Measurements from ENCODE around the gene ISOC2. TPM values are rescaled to one million over a fixed set of nuclear protein-coding genes. Genes with fewer than 3 reads are reported as not detected.

The ISOC2 gene
- total RNA-seq, 2 experiments from 2014 or later: 35.7 to 37.5 TPM

DNA sequence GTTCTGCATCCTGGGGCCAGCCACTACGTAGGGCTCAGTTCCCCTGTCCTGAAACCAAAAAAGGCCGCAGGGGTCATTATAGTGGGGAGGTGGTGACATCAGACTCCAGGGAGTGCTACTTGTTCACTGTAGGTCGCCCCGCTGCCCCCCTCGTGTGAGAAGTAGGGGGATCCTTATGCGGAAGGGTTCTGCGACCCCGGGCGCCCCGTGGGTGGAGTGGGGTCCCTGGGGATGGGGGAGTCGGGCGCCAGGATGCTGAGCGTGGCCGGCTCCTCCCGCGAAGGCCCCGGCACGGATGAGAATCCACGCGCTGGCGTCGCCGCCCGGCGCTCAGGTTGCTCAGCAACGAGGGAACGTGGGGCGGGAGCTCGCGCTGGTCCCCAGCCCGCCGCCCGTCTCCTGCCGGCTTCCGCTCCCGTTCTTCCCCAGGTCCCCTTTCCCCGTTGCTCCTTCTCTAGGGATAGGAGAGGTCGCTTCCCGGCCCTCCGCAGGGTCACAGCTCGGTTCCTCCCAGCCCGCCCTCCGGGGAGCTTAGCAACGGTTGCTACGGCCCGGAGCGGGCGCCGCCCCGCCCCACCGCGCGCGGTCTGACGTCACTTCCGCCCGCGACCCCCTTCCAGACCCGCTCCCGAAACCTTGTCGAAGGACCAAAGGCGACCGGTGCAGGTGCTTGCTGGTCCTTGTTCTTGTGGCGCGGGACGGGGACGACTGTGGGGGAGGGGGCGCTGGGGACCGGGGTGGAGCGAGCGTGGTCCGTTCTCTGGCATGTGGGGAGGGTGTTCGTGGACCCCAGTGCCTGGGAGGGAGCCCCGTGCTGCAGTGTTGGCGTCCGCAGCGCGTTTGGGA lies 23.4 kb upstream of the ISOC2 start, which contains the start of gene NAT14:
NAT14 (plus strand) TSS at position 596 of the 846 bp plus-strand sequence. CDS start 521 bp downstream, outside the sequence.
- DNase-seq: peak; percentile 80
- peak within 1 kb of the TSS; percentile 82 for H3K27ac Mint-ChIP-seq
- no peaks in the 10 kb centered on the region for H3K27me3 Mint-ChIP-seq
- H3K36me3 Mint-ChIP-seq: no peaks in the 10 kb centered on the region
- H3K4me1 Mint-ChIP-seq: peaks cover 21% of the 10 kb centered on the region
- H3K9me3 Mint-ChIP-seq: no peaks in the 10 kb centered on the region
- peak within 1 kb of the TSS; percentile 84 for H3K4me3 Mint-ChIP-seq

DNA sequence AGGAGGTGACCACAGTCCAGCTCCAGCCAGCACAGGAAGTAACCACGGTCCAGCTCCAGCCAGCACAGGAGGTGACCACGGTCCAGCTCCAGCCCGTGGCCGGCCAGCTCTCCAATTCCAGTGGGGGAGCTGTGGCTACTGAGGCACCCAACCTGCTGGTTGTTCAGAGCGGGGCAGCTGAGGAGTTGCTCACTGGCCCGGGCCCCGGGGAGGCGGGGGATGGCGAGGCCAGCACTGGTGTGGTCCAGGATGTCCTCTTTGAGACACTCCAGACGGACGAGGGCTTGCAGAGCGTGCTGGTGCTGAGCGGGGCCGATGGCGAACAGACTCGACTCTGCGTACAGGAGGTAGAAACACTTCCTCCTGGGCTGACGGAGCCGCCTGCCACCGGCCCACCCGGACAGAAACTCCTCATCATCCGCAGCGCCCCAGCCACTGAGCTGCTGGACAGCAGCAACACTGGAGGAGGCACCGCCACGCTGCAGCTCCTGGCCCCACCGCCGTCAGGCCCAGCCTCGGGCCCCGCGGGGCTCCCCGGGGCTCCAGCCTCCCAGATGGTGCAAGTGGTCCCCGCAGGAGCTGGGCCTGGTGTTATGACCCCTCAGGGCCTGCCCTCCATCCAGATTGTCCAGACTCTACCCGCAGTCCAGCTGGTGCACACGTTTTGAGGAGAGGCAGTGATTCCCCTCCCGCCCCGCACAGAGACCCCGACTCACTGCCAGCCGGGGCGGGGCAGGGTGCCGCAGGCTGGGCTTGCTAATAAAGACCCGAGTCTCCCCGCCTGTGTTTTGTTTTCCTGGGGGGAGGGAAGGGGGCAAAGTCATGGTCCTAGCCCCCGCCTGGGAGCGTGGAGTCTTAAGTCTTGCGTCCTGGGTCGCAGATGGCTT lies 22.5 kb upstream of the ISOC2 start:
- H3K27ac Mint-ChIP-seq: no peak overlapping the region
- peaks cover 27% of the 10 kb centered on the region for H3K4me1 Mint-ChIP-seq
- peak overlapping the region; percentile 61 for H3K4me3 Mint-ChIP-seq
- H3K27me3 Mint-ChIP-seq: no peaks in the 10 kb centered on the region
- no peaks in the 10 kb centered on the region for H3K9me3 Mint-ChIP-seq
- DNase-seq: no peak
- H3K36me3 Mint-ChIP-seq: no peaks in the 10 kb centered on the region

DNA sequence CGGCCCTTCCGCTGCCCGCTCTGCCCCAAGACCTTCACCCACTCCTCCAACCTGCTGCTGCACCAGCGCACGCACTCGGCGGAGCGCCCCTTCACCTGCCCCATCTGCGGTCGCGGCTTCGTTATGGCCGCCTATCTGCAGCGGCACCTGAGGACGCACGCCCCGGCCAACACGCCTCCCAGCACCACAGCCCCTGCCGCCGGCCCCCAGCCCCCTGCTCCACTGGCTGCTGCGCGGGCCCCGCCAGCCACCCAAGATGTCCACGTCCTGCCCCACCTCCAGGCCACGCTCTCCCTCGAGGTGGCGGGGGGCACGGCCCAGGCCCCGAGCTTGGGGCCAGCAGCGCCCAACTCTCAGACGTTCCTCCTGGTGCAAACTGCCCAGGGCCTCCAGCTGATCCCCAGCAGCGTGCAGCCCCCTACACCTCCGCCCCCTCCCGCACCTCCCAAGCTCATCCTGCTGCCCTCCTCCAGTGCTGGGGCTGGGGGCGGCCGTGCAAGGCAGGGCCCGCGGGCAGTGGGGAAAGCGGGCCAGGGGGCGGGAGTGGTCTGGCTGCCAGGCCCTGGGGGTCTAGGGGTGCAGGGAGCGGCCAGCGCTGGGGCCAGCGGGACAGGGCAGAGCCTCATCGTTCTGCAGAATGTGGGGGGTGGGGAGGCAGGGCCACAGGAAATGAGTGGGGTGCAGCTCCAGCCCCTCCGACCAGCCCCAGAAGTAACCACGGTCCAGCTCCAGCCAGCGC lies 21.7 kb upstream of the ISOC2 start:
- Mint-ChIP-seq H3K4me1 (peaks cover 34% of the 10 kb centered on the region), H3K4me3 (no peak overlapping the region), H3K9me3 (no peaks in the 10 kb centered on the region), H3K27me3 (no peaks in the 10 kb centered on the region), H3K36me3 (peaks cover 2% of the 10 kb centered on the region), H3K27ac (no peak overlapping the region)
- no peak for DNase-seq

DNA sequence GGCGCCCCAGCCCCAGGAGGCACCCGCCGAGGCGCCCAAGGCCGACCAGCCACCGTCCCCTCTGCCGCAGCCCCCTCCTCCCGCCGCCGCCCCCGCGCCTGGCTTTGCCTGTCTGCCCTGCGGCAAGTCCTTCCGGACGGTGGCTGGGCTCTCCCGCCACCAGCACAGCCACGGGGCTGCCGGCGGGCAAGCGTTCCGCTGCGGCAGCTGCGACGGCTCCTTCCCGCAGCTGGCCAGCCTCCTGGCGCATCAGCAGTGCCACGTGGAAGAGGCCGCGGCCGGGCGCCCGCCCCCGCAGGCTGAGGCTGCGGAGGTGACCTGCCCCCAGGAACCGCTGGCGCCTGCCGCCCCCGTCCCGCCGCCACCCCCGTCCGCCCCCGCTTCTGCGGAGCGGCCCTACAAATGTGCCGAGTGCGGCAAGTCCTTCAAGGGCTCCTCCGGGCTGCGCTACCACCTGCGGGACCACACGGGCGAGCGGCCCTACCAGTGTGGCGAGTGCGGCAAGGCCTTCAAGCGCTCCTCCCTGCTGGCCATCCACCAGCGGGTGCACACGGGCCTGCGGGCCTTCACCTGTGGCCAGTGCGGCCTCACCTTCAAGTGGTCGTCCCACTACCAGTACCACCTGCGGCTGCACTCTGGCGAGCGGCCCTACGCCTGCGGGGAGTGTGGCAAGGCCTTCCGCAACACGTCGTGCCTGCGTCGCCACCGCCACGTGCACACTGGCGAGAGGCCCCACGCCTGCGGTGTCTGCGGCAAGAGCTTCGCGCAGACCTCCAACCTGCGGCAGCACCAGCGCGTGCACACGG lies 20.9 kb upstream of the ISOC2 start:
- no peaks in the 10 kb centered on the region for H3K27me3 Mint-ChIP-seq
- DNase-seq: no peak
- peaks cover 35% of the 10 kb centered on the region for H3K4me1 Mint-ChIP-seq
- H3K4me3 Mint-ChIP-seq: no peak overlapping the region
- peaks cover 2% of the 10 kb centered on the region for H3K36me3 Mint-ChIP-seq
- no peak overlapping the region for H3K27ac Mint-ChIP-seq
- H3K9me3 Mint-ChIP-seq: no peaks in the 10 kb centered on the region

DNA sequence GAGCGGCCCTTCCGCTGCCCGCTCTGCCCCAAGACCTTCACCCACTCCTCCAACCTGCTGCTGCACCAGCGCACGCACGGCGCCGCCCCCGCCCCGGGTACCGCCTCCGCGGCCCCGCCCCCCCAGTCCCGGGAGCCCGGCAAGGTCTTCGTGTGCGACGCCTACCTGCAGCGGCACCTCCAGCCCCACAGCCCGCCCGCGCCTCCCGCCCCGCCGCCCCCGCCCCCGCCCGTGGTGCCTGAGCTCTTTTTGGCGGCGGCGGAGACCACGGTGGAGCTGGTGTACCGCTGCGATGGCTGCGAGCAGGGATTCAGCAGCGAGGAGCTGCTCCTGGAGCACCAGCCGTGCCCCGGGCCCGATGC lies 20.3 kb upstream of the ISOC2 start:
- no peak for DNase-seq
- Mint-ChIP-seq H3K4me3 (no peak overlapping the region), H3K4me1 (peaks cover 31% of the 10 kb centered on the region), H3K27ac (no peak overlapping the region), H3K27me3 (no peaks in the 10 kb centered on the region), H3K9me3 (no peaks in the 10 kb centered on the region), H3K36me3 (peaks cover 2% of the 10 kb centered on the region)

DNA sequence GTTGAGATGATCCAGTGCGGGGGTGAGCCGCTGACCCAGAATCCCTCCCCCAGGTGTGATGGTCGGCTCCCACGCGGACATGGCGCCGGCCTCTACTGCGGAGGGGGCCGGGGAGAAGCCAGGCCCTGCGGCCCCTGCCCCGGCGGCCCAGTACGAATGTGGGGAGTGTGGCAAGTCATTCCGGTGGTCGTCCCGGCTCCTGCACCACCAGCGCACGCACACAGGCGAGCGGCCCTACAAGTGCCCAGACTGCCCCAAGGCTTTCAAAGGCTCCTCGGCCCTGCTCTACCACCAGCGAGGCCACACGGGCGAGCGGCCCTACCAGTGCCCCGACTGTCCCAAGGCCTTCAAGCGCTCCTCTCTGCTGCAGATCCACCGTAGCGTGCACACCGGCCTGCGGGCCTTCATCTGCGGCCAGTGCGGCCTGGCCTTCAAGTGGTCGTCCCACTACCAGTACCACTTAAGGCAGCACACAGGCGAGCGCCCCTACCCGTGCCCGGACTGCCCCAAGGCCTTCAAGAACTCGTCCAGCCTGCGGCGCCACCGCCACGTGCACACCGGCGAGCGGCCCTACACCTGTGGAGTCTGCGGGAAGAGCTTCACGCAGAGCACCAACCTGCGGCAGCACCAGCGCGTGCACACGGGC lies 19.8 kb upstream of the ISOC2 start:
- Mint-ChIP-seq H3K4me3 (no peak overlapping the region), H3K36me3 (peaks cover 2% of the 10 kb centered on the region), H3K9me3 (no peaks in the 10 kb centered on the region), H3K27me3 (no peaks in the 10 kb centered on the region), H3K4me1 (peaks cover 31% of the 10 kb centered on the region), H3K27ac (no peak overlapping the region)
- DNase-seq: no peak

DNA sequence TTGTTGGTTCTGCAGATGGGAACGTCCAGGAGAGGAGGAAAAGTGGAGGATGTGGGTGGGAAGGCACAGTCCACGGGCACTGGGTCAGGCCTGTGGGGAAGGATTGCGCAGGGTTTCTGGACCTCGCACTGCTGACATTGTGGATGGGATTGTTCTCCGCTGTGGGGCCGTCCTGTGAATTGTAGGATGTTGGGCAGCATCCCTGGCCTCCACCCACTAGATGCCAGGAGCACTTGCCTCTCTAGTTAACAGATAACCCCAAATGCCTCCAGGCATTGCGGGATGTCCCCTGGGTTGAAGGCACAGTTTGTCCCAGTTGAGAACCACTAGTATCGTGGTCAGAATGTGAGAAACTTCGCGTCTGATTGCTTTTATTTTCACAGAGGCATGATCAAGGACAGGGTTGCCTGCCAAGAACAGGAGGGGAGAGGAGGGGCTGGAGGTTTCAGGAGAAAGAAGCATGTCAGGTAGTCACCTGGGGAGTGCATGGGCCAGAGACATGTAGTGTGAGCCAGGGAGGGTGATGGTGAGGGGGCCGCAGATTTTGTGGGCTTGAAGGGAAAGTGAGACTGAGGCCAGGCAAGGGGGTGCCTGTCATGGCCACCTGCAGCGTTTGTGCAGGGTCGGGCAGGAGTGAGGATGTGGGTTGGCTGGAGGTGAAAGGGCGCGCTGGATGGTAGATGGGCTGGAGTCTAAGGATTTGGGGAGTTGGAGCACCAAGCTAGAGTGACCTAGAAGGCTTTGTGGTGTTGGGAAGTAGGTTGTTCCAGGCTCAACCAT lies 18.2 kb upstream of the ISOC2 start:
- Mint-ChIP-seq H3K36me3 (peaks cover 2% of the 10 kb centered on the region), H3K4me1 (peaks cover 33% of the 10 kb centered on the region), H3K9me3 (no peaks in the 10 kb centered on the region), H3K4me3 (no peak overlapping the region), H3K27me3 (no peaks in the 10 kb centered on the region), H3K27ac (no peak overlapping the region)
- no peak for DNase-seq

DNA sequence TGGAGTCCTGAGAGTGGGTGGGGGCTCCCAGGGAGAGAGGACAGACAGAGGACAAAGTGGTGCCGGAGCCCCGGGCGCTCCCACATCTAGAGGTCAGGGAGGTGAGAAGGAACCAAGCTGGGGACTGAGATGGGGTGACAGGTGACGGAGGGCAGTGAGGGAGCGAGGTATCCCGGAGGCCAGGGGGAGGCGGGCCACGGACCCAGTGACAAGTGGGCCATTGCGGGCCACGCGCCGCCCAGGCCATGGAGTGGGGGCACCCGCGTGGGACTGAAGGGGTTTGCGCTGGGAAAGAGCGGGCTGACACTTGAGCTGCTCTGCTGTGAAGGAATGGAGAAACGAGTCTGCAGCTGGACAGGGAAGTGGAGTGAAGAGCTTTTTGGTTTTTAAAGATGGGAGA lies 17.6 kb upstream of the ISOC2 start:
- Mint-ChIP-seq H3K36me3 (peaks cover 2% of the 10 kb centered on the region), H3K27me3 (no peaks in the 10 kb centered on the region), H3K27ac (no peak overlapping the region), H3K4me1 (peaks cover 33% of the 10 kb centered on the region), H3K9me3 (no peaks in the 10 kb centered on the region), H3K4me3 (no peak overlapping the region)
- DNase-seq: no peak

DNA sequence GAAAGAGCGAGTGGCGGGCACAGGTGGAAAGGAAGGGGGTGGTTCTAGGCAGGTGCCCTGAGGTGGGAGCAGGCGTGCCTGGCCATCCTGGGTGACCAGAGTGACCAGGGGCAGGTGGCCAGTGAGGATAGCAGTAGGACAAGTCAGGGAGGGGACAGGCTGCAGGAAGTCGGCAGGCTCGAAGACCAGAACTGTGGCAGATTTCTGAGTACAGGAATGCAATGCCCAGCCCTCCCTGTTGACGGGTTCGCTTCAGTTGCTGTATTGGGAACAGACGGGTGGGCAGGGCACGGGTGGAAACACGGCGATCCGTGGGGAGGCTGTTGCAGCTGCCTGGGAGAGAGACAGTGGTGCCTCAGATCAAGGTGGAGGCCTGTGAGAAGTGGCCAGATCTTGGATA lies 16.9 kb upstream of the ISOC2 start:
- DNase-seq: no peak
- Mint-ChIP-seq H3K4me1 (peaks cover 33% of the 10 kb centered on the region), H3K27ac (no peak overlapping the region), H3K9me3 (no peaks in the 10 kb centered on the region), H3K27me3 (no peaks in the 10 kb centered on the region), H3K4me3 (peak overlapping the region; percentile 89), H3K36me3 (peaks cover 2% of the 10 kb centered on the region)

DNA sequence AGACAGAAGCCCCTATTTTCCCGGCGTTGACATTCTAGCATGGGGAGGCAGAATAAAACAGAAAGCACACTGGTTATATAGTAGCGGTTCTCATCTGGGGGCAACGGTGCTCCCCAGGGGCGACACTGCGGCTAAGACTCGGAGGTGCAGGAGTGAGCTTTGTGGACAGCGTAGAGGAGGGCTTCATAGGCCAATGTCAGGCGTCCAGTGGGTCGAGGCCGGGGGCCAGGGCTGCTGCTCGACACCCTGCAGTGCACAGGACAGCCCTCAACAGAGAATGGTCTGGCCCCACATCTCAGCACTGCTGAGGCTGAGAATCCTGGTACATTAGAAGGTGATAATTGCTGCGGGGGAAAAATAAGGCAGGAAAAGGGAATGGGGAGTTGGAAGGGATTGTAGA lies 16.5 kb upstream of the ISOC2 start:
- peaks cover 33% of the 10 kb centered on the region for H3K4me1 Mint-ChIP-seq

DNA sequence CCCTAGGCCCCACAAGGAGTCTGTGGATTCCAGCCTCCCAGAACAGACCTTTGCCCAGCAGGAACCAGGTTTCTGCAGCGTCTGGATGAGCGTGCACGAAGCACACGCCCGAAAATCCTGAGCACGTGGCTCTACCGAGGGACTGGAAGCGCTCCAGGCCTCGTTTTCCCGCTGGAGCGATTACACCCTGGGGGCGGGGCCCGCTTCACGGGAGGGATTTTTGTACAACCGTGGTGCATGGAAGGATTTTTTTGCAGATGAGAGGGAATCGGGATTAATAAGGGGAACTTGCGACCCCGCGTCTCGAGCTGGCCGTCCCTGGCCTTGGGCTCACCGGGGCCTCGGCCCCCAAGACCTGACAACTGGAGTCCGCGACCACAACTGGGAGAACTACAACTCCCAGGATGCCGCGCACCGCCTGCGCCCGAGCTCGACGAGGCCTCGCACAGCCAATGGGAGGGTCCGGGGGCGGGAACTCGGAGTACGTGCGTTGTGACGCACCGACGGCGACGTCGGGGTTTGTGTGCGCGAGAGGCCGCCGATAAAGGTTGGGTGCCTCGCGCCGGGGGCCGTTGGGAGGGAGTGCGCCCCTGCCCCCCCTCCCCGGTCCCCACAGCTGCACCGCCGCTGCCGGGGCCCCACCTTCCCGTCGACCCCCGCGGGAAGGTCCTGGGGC lies 14.8 kb upstream of the ISOC2 start, which contains the start of gene ZNF628:
ZNF628 (plus strand) TSS at position 518 of the 676 bp plus-strand sequence. CDS start 3,294 bp downstream, outside the sequence.
- peak; percentile 98 for DNase-seq
- H3K27me3 Mint-ChIP-seq: no peaks in the 10 kb centered on the region
- H3K4me1 Mint-ChIP-seq: peaks cover 33% of the 10 kb centered on the region
- H3K4me3 Mint-ChIP-seq: peak within 1 kb of the TSS; percentile 89
- peak within 1 kb of the TSS; percentile 93 for H3K27ac Mint-ChIP-seq
- H3K9me3 Mint-ChIP-seq: no peaks in the 10 kb centered on the region
- peaks cover 2% of the 10 kb centered on the region for H3K36me3 Mint-ChIP-seq

More for the DNA sequence above, 16.5 kb upstream of the ISOC2 start:
- Mint-ChIP-seq H3K36me3 (peaks cover 2% of the 10 kb centered on the region), H3K27ac (no peak overlapping the region), H3K4me3 (peak overlapping the region; percentile 89), H3K27me3 (no peaks in the 10 kb centered on the region), H3K9me3 (no peaks in the 10 kb centered on the region)
- no peak for DNase-seq

DNA sequence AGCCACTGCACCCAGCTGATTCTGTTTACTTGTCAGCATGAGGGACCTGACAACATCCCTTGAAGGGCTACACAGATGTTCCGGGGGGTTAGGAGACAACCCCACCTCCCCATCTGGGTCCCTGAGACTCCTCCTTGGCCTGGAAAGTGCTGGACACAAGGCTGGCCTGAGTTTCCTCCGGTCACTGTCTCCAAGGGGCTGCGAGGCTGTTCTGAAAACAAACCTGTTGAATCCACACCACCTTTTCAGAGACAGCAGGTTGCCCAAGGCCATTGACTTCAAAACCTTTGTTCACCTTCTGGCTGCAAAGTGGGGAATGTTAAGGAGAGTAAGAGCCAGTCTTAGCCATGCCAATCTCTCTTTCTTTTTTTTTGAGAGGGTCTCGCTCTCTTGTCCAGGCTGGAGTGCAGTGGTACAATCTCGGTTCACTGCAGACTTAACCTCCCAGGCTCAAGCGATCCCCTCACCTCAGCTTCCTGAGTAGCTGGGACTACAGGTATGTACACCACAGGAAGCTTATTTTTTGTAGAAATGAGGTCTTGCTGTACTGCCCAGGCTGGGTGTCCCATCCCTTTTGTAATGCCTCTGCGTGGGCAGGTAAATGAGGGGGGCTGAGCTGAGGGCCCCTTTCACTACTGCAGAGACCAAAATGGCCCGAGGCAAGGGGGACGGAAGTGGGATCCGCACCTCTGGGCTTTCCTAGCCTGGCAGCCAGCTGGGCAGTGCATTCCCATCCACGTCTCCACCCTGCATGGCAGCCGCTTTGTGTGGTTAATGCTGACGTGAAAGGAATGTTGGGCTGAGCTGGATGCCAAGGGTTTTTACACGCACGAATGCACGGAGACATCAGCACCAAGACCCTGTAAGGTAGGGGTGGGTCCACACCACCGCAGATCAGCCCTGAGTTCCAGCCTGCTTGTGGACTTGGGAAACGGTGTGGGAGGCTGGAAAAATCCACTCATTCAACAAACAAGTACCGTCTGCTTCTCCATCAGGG lies 13.1 kb upstream of the ISOC2 start:
- H3K27ac Mint-ChIP-seq: no peak overlapping the region
- H3K9me3 Mint-ChIP-seq: no peaks in the 10 kb centered on the region
- peaks cover 28% of the 10 kb centered on the region for H3K4me1 Mint-ChIP-seq
- H3K4me3 Mint-ChIP-seq: peak overlapping the region; percentile 18
- peaks cover 2% of the 10 kb centered on the region for H3K36me3 Mint-ChIP-seq
- no peaks in the 10 kb centered on the region for H3K27me3 Mint-ChIP-seq
- DNase-seq: no peak

All from activated naive CD8-positive, alpha-beta T cell treated with anti-CD3 and anti-CD28 coated beads for 36 hours (primary cell).